Activated CD4-positive, alpha-beta T cell treated with anti-CD3 and anti-CD28 coated beads for 36 hours (primary cell): Measurements from ENCODE around the gene AMY1B. TPM values are rescaled to one million over a fixed set of nuclear protein-coding genes. Genes with fewer than 3 reads are reported as not detected.
"Not testable (repeated sequence)": the region's sequence is repeated elsewhere in the genome, so short reads cannot be mapped to it uniquely, and the experiment has no call there.

ENCODE experiments used
- ATAC-seq: fragments of 200-7000 bp; cut with Tn5 transposase; one replicate; pipeline ENCODE4 v1.10.0; 2021; ENCODE audit warnings: mild to moderate bottlenecking, moderate library complexity
- CTCF ChIA-PET: fragments of 350-600 bp; sonication (Branson Sonifier 250); formaldehyde crosslinking; loops from one replicate; lab custom pipeline; 2021; ENCODE audit warnings: antibody characterized with exemption; lab: Charles Lee
- POLR2A ChIA-PET: fragments of 350-600 bp; sonication (Branson Sonifier 250); formaldehyde crosslinking; loops from one replicate; lab custom pipeline; 2021; ENCODE audit warnings: antibody characterized with exemption, inconsistent platforms; lab: Charles Lee
- DNase-seq: peaks from one replicate; pipeline ENCODE4 v3.0.0-alpha.2; 2020
- H3K27ac Mint-ChIP-seq: one replicate; pipeline ENCODE4 v1.8.0; 2021; ENCODE audit warnings: mixed read lengths
- H3K27me3 Mint-ChIP-seq: one replicate; pipeline ENCODE4 v1.8.0; 2021; ENCODE audit warnings: mixed read lengths
- H3K36me3 Mint-ChIP-seq: one replicate; pipeline ENCODE4 v1.8.0; 2021; ENCODE audit warnings: low read depth, mixed read lengths
- H3K4me1 Mint-ChIP-seq: one replicate; pipeline ENCODE4 v1.8.0; 2021; ENCODE audit warnings: mixed read lengths
- H3K4me3 Mint-ChIP-seq: one replicate; pipeline ENCODE4 v1.8.0; 2021; ENCODE audit warnings: mild to moderate bottlenecking, moderate library complexity, mixed read lengths
- H3K9me3 Mint-ChIP-seq: one replicate; pipeline ENCODE4 v1.8.0; 2021; ENCODE audit warnings: low read depth, mixed read lengths
- intact Hi-C, 2 experiments: fragments of 100-400 bp; cut with DNase I in 1 of 2; cut with micrococcal nuclease in 1 of 2; formaldehyde crosslinking; loops; one replicate each; pipeline versions ENCODE4 v1.14.2 to v1.15.1; 2022 to 2024; cut with DNase I, micrococcal nuclease
- total RNA-seq, 2 experiments: library from RNA; stranded (reverse); gene quantifications; one replicate each; pipeline ENCODE4 v1.2.3, GENCODE V29; 2021

The AMY1B gene
- total RNA-seq, 2 experiments from 2014 or later, result not detected

- H3K4me3 Mint-ChIP-seq, POLR2A ChIA-PET, intact Hi-C loops, H3K27me3 Mint-ChIP-seq, CTCF ChIA-PET, ATAC-seq, DNase-seq, H3K27ac Mint-ChIP-seq, H3K4me1 Mint-ChIP-seq, H3K9me3 Mint-ChIP-seq, H3K36me3 Mint-ChIP-seq: not testable (repeated sequence)
These were observed 19.7 kb downstream of the AMY1B start for GRCh38 chr1:103676335-103676734.

DNA sequence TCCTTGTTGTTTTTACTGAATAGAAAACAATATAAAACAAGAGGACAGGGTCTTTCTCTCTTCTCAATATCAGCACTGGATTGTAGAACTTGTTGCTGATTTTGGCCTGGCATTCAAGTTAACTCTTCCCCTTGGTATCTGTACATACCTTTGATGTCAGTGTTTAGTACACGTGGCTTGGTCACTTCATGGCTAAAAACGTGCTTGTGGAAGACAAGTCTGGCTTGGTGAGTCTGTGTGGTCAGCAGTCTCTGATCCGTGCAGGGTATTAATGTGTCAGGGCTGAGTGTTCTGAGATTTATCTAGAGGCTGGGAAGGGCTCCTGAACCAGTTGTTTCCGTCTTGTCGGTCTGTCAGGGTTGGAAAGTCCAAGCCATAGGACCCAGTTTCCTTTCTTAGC lies 40.5 kb downstream of the AMY1B start, which contains the start of gene AMY1A:
AMY1A (plus strand) TSS at position 301 of the 400 bp plus-strand sequence. CDS start 571 bp downstream, outside the sequence.
- H3K4me3 Mint-ChIP-seq, H3K4me1 Mint-ChIP-seq, H3K27ac Mint-ChIP-seq, CTCF ChIA-PET, POLR2A ChIA-PET, H3K9me3 Mint-ChIP-seq, DNase-seq, H3K27me3 Mint-ChIP-seq, intact Hi-C loops, ATAC-seq, H3K36me3 Mint-ChIP-seq: not testable (repeated sequence)

DNA sequence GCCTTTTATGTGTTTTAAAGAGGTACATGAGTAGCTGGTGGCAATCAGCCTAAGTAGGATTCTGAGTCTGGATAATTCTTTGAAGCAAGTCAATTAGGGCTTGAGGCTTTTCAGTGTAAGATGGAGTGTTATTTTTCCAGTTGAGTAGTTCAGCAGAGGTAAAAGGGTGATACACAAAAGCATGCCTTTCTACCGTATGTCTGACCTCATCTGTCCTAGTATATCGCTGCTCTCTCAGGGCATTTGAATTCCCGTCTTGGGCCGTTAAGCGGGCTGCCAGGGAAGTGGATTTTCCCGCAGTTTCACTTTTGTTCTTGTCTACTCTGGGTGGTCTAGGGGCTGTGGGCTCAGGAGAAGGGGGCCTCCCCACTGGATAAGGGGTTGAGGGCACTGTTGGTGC lies 41.9 kb downstream of the AMY1B start:
- H3K4me3 Mint-ChIP-seq, result not testable (repeated sequence)

GRCh38 chr1:103650889-103651288 lies 45.1 kb downstream of the AMY1B start:
- H3K4me3 Mint-ChIP-seq, H3K4me1 Mint-ChIP-seq, H3K36me3 Mint-ChIP-seq, CTCF ChIA-PET, intact Hi-C loops, H3K27me3 Mint-ChIP-seq, POLR2A ChIA-PET, DNase-seq, H3K27ac Mint-ChIP-seq, H3K9me3 Mint-ChIP-seq, ATAC-seq: not testable (repeated sequence)

More for the DNA sequence above, 41.9 kb downstream of the AMY1B start:
- H3K36me3 Mint-ChIP-seq, ATAC-seq, DNase-seq, H3K9me3 Mint-ChIP-seq, H3K4me1 Mint-ChIP-seq, H3K27me3 Mint-ChIP-seq, H3K27ac Mint-ChIP-seq, POLR2A ChIA-PET, CTCF ChIA-PET, intact Hi-C loops: not testable (repeated sequence)

DNA sequence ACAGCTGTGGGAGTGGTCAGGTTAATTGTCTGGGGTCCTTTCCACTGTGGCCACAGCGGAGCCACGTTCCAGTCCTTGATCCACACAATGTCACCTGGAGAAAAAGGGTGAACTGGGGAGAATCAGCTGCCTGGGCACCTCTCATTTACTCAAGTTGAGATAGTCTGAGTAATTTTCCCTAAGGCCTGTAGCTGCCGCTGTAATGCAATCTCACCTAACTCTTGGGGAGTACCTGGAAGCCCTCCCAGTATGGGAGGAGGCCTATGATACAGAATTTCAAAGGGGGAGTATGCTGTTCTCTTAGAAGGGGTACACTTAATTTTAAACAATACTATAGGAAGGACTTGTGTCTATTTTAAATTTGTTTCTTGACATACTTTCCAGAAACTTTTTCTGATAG lies 45.7 kb downstream of the AMY1B start:
- not testable (repeated sequence) for H3K36me3 Mint-ChIP-seq

DNA sequence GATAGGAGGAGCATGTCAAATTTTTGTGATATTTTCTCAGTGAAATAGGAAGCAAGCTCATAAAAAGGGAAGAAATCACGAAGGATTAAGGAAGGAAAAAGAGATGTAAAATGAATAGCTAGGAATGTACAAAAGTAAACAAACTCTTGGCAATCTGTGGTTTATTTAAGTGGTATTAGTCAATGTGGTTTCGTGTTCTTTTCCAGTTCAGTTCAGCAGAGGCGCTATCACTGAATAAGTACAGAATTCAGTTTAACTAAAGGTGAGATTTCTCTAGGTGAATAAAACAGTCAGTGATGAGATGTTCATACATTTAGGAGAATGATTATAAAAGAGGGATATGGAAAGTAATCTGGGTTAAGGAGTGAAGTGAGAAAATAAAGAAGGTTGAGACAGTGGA lies 52.1 kb downstream of the AMY1B start:
- H3K9me3 Mint-ChIP-seq, H3K4me1 Mint-ChIP-seq, POLR2A ChIA-PET, H3K4me3 Mint-ChIP-seq, CTCF ChIA-PET, intact Hi-C loops, ATAC-seq, H3K27ac Mint-ChIP-seq, DNase-seq, H3K36me3 Mint-ChIP-seq, H3K27me3 Mint-ChIP-seq: not testable (repeated sequence)

More for the DNA sequence above, 45.7 kb downstream of the AMY1B start:
- DNase-seq, H3K9me3 Mint-ChIP-seq, H3K4me1 Mint-ChIP-seq, H3K27me3 Mint-ChIP-seq, H3K27ac Mint-ChIP-seq, POLR2A ChIA-PET, CTCF ChIA-PET, H3K4me3 Mint-ChIP-seq, ATAC-seq, intact Hi-C loops: not testable (repeated sequence)

DNA sequence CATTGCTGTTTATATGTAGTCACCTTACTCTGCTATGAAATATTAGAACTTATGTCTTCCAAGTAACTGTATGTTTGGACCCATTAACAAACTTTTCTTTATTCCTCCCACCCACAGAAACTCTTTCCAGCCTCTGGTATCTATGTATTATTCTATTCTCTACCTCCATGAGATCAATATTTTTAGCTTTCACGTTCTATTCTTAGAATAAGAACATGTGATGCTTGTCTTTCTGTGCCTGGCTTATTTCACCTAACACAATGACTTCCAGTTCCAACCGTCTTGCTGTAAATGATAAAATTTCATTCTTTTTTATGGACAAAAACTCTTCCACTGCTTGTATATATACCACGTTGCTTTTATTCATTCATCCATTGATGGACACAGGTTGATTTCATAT lies 54.8 kb downstream of the AMY1B start:
- H3K4me3 Mint-ChIP-seq, POLR2A ChIA-PET, H3K36me3 Mint-ChIP-seq, DNase-seq, H3K4me1 Mint-ChIP-seq, H3K27me3 Mint-ChIP-seq, ATAC-seq, H3K9me3 Mint-ChIP-seq, H3K27ac Mint-ChIP-seq, intact Hi-C loops, CTCF ChIA-PET: not testable (repeated sequence)

Other genes starting within 250 kb of the AMY1B start
- 10 to 100 TPM; 18.1 to 28.4 TPM for gene RNPC3, start 170.5 kb downstream of the AMY1B start, total RNA-seq
- 1 to 10 TPM; 3.5 to 3.6 TPM for gene AMY2B, start 124.6 kb downstream of the AMY1B start, total RNA-seq
- gene AMY2A, start 78.8 kb downstream of the AMY1B start, total RNA-seq, result not detected
- not detected for gene AMY1A, start 40.5 kb downstream of the AMY1B start, total RNA-seq
- gene AMY1C, start 53.7 kb upstream of the AMY1B start, total RNA-seq, result not detected